GM19238 (cell line): Measurements from ENCODE around the gene ANKMY1.
"Not testable (repeated sequence)": the region's sequence is repeated elsewhere in the genome, so short reads cannot be mapped to it uniquely, and the experiment has no call there.

ENCODE experiments used
- DNase-seq: peaks from one replicate; pipeline ENCODE4 v3.0.0; 2011; ENCODE audit warnings: low spot score; ENCODE audit not compliant: insufficient read length

Gene ANKMY1

GRCh38 chr2:240507060-240507777, 50.6 kb downstream of the ANKMY1 start:
- no peak for DNase-seq

- DNase-seq, result no peak
Measured at GRCh38 chr2:240506406-240507059, 51.3 kb downstream of the ANKMY1 start.

GRCh38 chr2:240505910-240506309, 51.9 kb downstream of the ANKMY1 start:
- no peak for DNase-seq

GRCh38 chr2:240503848-240504247, 53.9 kb downstream of the ANKMY1 start:
- DNase-seq, result no peak

GRCh38 chr2:240503375-240503774, 54.4 kb downstream of the ANKMY1 start:
- no peak for DNase-seq

GRCh38 chr2:240502430-240503121, 55.2 kb downstream of the ANKMY1 start:
- no peak for DNase-seq

- no peak for DNase-seq
Measured at GRCh38 chr2:240502059-240502429, 55.7 kb downstream of the ANKMY1 start.

- no peak for DNase-seq
Measured at GRCh38 chr2:240501531-240501991, 56.2 kb downstream of the ANKMY1 start.

GRCh38 chr2:240500561-240501423, 57.0 kb downstream of the ANKMY1 start:
- no peak for DNase-seq

GRCh38 chr2:240499309-240500301, 58.2 kb downstream of the ANKMY1 start:
- no peak for DNase-seq

GRCh38 chr2:240498958-240499260, 58.9 kb downstream of the ANKMY1 start:
- DNase-seq, result no peak

GRCh38 chr2:240498171-240498957, 59.4 kb downstream of the ANKMY1 start:
- DNase-seq, result no peak

- not testable (repeated sequence) for DNase-seq
Measured at GRCh38 chr2:240497082-240497481, 60.7 kb downstream of the ANKMY1 start.

- not testable (repeated sequence) for DNase-seq
Measured at GRCh38 chr2:240494942-240495341, 62.8 kb downstream of the ANKMY1 start.

- no peak for DNase-seq
Measured at GRCh38 chr2:240494194-240494793, 63.5 kb downstream of the ANKMY1 start.

- DNase-seq, result no peak
Measured at GRCh38 chr2:240491483-240491882, 66.3 kb downstream of the ANKMY1 start.

- DNase-seq, result no peak
Measured at GRCh38 chr2:240482141-240482540, 75.6 kb downstream of the ANKMY1 start.

GRCh38 chr2:240481720-240482119, 76.1 kb downstream of the ANKMY1 start:
- DNase-seq, result no peak
